Ishikawa (cell line): ENCODE results near the gene OTULINL.

ENCODE experiments used
- CEBPB ChIP-seq: IDR thresholded peaks from 2 replicates; pipeline ENCODE4 v1.6.1; 2012
- EGR1 ChIP-seq: IDR thresholded peaks from 2 replicates; pipeline ENCODE4 v1.6.1; 2012
- EP300 ChIP-seq: IDR thresholded peaks from 2 replicates; pipeline ENCODE4 v1.6.1; 2012; ENCODE audit warnings: borderline replicate concordance
- NFIC ChIP-seq: IDR thresholded peaks from 2 replicates; pipeline ENCODE4 v1.6.1; 2012
- RAD21 ChIP-seq: IDR thresholded peaks from 2 replicates; pipeline ENCODE4 v1.6.1; 2012; ENCODE audit warnings: low read depth
- TAF1 ChIP-seq: IDR thresholded peaks from 2 replicates; pipeline ENCODE4 v1.6.1; 2012; ENCODE audit warnings: low read depth, mild to moderate bottlenecking
- ZBTB7A ChIP-seq: IDR thresholded peaks from 2 replicates; pipeline ENCODE4 v1.6.1; 2012; ENCODE audit warnings: low read depth
- TF ChIP-seq, protein P1 (sequence below): IDR thresholded peaks from 2 replicates; pipeline ENCODE4 v1.6.1; 2012
- TF ChIP-seq, protein P2 (sequence below): IDR thresholded peaks from 2 replicates; pipeline ENCODE4 v1.6.1; 2012; ENCODE audit warnings: low read depth, mild to moderate bottlenecking

DNA sequence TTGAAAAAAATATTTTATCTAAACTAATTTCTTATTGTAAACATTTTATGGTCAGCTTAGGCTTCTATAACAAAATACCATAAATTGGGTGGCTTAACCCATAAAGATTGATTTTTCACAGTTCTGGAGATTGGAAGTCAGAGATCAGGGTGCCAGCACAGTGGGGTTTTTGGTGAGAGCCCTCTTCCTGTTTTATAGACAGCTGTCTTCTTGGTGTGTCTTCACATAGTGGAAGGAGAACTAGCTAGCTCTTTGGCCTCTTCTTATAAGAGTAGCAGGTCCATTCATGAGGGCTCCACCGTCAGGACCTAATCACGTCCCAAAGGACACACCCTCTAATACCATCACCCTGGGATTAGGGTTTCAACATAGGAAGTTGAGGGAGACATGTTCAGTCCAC lies 26.6 kb downstream of the OTULINL start:
- TF ChIP-seq, protein P1, sequence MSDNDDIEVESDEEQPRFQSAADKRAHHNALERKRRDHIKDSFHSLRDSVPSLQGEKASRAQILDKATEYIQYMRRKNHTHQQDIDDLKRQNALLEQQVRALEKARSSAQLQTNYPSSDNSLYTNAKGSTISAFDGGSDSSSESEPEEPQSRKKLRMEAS = no peak
- no peak for TF ChIP-seq CEBPB
- TF ChIP-seq RAD21 = no peak
- TF ChIP-seq TAF1 = no peak
- TF ChIP-seq EP300 = no peak
- TF ChIP-seq, protein P2, sequence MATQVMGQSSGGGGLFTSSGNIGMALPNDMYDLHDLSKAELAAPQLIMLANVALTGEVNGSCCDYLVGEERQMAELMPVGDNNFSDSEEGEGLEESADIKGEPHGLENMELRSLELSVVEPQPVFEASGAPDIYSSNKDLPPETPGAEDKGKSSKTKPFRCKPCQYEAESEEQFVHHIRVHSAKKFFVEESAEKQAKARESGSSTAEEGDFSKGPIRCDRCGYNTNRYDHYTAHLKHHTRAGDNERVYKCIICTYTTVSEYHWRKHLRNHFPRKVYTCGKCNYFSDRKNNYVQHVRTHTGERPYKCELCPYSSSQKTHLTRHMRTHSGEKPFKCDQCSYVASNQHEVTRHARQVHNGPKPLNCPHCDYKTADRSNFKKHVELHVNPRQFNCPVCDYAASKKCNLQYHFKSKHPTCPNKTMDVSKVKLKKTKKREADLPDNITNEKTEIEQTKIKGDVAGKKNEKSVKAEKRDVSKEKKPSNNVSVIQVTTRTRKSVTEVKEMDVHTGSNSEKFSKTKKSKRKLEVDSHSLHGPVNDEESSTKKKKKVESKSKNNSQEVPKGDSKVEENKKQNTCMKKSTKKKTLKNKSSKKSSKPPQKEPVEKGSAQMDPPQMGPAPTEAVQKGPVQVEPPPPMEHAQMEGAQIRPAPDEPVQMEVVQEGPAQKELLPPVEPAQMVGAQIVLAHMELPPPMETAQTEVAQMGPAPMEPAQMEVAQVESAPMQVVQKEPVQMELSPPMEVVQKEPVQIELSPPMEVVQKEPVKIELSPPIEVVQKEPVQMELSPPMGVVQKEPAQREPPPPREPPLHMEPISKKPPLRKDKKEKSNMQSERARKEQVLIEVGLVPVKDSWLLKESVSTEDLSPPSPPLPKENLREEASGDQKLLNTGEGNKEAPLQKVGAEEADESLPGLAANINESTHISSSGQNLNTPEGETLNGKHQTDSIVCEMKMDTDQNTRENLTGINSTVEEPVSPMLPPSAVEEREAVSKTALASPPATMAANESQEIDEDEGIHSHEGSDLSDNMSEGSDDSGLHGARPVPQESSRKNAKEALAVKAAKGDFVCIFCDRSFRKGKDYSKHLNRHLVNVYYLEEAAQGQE = no peak
- TF ChIP-seq ZBTB7A = no peak
- TF ChIP-seq NFIC = no peak
- TF ChIP-seq EGR1 = no peak
